HG03025 (cell line): ENCODE results near the gene EHMT1.

Source experiments
- ATAC-seq: cut with Tn5 transposase; IDR thresholded peaks from one replicate; pipeline ENCODE4 v1.9.1; 2021; ENCODE audit warnings: mild to moderate bottlenecking, moderate library complexity; ENCODE audit not compliant: unreplicated experiment, low FRiP score

The EHMT1 gene

DNA sequence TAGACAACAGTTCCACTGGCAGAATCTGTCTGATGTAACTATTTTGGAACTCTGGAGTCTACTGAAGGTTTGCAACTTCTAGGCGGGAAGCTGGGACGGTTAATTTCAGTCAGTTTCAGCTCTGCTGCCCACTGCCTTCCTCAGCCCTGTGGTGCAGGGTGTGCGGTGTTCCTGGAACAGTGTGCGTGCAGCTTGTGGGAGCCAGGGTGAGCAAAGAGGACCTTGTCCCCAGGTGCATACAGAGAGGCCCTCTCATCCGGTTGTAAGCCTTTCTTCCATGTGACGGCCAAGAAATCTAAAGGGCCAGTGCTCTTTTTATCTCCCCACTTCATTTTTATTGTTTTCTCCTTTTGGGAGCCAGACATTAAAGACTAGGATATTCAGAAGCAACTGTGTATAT, 114.6 kb downstream of the EHMT1 start:
- no peak for ATAC-seq

GRCh38 chr9:137734181-137734580, 115.4 kb downstream of the EHMT1 start:
- no peak for ATAC-seq

- peak; percentile 72 for ATAC-seq
These were observed 119.4 kb downstream of the EHMT1 start for GRCh38 chr9:137738182-137738696.

- ATAC-seq = no peak
These were observed 119.9 kb downstream of the EHMT1 start for GRCh38 chr9:137738703-137739102.

DNA sequence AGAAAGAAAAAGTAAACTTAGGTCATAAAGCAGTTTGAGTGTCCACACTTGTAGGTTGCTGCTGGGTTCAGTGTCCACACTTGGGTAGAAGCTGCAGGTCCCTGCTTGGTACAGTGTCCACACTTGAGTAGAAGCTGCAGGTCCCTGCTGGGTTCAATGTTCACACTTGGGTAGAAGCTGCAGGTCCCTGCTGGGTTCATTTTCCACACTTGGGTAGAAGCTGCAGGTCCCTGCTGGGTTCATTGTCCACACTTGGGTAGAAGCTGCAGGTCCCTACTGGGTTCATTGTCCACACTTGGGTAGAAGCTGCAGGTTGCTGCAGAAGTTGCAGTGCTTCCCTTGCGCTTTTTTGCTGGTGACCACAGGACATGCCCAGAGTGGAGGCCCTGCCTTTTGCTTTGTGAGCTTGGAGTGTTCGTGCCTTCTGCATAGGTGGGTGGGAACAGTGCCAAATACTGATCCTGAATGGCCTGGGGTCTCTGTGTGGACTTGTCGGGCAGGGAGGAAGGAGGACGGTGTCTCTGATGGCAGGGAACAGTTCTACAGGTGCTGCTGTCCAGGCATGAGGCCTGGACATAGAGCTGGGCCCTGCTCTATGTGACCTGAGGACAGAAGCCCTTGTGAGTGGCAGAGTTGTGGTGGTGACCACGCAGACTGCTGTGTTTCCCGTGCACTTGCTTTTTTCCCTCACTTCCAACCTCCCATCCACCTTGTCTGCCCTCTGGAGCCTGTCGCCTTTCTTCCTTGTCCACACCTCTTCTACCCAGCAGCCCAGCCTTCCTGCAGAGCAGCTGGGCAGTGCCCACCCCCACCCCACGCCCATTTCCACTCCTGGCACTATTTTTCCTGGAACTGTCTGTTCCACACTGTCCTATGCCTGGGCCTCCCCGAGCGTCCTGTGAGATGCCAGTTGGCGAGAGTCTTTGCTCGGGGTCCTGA, 120.8 kb downstream of the EHMT1 start:
- no peak for ATAC-seq

DNA sequence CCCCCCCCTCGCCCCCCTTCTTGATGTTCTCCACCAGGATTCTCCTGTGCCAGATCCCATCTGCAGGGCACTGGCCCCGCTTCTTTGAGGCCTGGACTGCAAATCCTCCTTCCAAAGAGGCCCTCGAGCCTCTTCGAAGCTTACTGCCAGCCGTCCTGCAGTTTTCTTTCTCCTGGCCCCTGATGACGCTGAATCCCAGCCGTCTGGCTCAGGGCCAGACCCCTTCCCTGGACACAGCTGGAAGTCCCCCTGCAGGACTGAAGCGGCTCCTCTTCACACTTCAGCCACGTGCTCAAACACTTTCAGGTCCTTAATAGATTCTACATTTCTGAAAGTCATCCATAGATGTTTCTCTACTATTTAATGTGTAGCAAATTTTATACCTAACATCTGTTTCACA, 121.5 kb downstream of the EHMT1 start:
- no peak for ATAC-seq

- no peak for ATAC-seq
These were observed 122.5 kb downstream of the EHMT1 start for GRCh38 chr9:137741330-137741729.

DNA sequence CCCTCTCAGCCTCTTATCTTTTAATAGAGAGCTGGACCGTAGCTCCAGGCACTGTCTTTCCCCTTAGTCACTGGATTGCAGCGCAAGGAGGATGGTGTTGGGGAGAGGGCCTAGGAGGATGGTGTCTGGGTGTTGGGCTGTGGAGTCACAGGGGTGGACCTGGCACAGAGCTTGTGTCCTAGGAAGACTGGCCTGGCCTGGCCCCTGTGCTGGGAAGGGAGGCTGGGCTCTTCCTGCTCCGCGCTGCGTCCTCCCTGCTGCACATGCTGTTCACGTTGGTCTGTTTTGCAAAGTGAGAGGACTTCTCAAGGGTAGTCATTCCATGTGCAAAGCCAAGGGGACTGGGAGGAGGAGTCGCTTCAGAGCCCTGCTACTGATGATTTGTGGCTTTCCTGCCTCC, 123.9 kb downstream of the EHMT1 start:
- ATAC-seq = no peak

DNA sequence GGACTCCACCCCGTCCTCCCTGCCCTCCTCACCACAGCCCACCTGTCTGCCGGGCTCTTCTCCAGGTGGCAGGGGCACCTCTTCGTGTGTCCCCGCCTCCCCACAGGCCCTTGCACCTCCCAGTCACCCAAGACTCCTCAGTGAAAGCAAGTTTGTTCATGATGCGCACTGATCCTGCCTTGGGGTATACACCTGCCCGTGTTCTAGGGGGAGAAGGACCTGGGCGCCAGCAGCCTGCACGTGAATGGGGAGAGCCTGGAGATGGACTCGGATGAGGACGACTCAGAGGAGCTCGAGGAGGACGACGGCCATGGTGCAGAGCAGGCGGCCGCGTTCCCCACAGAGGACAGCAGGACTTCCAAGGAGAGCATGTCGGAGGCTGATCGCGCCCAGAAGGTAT, 124.9 kb downstream of the EHMT1 start:
- no peak for ATAC-seq

DNA sequence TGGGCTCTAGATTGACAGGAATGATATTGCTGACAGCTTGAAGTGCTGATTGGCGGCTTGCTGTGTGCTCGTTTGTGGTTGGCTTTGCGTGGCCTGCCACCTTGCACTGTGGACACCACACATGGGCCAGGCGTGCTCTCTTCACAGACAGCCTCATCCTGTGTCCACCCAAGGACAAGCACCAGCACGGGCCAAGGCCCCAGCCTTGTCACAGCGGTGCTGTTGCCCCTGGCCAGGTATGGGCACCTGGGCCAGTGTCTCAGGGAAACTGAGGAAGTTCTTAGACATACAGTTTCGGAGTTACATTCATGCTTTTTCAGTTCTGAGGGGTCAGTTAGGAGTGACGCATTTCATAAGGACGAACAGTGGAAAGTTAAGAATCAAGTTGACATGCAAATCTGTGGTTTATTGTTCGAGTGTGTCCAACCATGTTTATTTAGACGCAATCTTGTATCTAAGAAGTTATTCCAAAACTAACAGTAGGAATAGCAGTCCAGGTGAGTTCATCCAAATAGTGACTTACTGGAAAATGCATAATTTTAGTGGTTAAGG, 125.9 kb downstream of the EHMT1 start:
- ATAC-seq = no peak

GRCh38 chr9:137745541-137745991, 126.8 kb downstream of the EHMT1 start:
- no peak for ATAC-seq

DNA sequence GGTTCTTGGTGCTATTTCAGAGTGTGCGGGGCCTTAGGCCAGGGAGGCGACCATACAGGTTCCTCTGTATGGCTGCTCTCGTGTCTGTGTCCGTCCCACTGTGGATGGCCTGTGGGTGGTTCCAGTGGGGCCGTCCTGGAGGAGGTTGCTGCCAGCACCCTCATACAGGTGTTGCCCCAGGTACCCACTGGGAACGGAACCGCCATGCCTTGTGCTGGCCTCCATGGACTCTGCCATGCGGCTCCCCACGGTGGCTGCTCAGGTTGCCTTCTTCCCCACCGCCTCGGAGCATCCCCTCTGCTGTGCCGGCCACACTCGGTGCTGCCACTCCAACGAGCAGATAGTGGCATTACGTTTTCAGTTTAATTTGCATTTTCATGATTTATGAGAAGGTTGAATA, 129.5 kb downstream of the EHMT1 start:
- no peak for ATAC-seq

DNA sequence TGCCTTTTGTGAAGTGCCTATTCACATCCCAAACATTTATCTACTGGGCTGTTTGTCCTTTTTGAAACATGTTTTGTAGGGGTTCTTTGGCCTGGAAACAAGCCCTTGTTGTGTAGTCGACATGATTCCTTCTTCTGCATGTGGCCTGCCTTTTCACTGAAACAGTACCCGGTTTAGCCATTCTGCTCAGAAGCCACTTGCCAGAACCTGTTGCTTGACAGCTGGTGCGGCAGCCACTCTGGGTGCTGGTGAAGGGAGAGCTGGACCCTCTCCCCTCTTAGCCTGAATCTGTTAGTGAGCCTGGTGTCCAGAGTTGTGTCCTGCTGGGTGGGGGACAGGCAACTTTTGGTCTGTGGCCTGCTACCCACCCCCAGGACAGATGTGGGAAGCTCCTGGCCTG, 129.9 kb downstream of the EHMT1 start:
- no peak for ATAC-seq

GRCh38 chr9:137749511-137749910, 130.7 kb downstream of the EHMT1 start:
- ATAC-seq = no peak

GRCh38 chr9:137750007-137750406, 131.2 kb downstream of the EHMT1 start:
- ATAC-seq = no peak

DNA sequence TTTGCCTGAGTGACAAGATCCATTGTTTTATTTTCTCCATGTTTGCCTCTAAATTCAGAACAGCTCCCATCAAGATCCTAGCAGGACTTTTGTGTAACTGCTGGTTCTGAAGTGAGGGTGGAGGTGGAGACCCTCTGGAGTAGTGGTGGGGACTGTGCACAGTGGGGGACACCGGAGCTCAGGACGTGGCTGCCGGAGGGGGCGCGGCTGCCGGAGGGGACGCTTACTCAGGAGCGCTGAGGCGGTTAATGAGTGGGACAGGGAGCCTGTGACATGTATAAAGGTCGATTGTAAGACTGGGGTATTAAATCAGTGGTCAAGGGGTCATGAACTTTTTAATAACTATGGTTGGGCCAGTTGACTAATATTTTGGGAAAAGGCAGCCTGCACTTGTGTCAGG, 131.8 kb downstream of the EHMT1 start:
- ATAC-seq = no peak

- ATAC-seq = no peak
These were observed 132.8 kb downstream of the EHMT1 start for GRCh38 chr9:137751616-137752015.

DNA sequence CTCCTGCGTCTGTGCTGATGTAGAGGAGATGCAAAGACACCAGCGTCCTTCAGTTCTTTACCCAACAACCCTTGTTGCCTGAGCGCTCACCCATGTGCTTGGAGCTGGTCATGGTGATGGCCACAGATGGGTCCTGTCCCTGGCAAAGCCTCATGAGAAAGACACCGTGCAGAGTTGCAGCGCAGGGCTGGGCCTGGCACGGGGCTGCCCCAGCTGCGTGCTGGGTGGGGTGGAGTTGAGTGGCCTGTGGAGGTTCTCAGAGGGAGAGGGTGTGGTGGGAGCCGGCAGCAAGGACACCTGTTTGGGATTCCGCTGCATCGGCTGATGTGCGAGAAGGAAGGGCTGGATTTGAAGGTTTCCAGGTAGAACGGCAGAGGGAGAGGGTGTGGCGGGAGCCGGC, 133.6 kb downstream of the EHMT1 start:
- ATAC-seq = no peak

DNA sequence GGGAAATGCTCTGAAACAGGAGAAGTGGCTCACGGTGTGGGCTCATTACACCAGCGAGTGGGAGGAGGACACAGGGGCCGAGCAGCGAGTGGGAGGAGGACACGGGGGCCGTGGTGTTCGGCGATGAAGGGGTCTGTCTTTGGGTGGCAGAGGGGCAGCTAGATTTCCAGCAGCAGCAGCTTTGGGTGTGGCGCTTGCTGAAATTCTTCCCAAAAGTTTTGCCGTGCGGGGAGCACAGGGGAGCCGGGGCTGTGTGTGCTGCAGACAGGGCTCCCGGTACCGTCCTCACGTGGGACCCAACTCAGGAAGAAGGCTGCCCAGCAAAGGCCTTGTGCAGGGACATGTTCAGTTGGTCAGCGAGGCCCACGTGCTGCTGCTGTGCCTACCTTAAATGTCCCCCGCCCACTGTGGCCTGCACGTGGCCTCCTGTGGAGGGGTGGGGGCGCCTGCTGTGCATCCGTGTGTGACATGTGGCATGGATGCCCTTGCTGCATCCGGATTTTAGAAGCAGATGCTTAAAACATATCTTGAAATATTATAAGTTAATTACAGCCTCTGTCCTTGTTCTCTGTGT, 134.5 kb downstream of the EHMT1 start:
- ATAC-seq = no peak

GRCh38 chr9:137755261-137755927, 136.6 kb downstream of the EHMT1 start:
- ATAC-seq = no peak
